HCT116 (cell line): ENCODE data around the gene NDUFAF7. TPM values are rescaled to one million over a fixed set of nuclear protein-coding genes. Genes with fewer than 3 reads are reported as not detected.

Experiments
- ATAC-seq: fragments of 200-7000 bp; cut with Tn5 transposase; 2 replicates; pipeline ENCODE4 v1.9.1; 2020; ENCODE audit warnings: mild to moderate bottlenecking, moderate library complexity
- BruUV-seq: library from RNA; stranded (reverse); fragments of 400-500 nt; replicated peaks from 2 replicates; lab custom pipeline; 2021; lab: Mats Ljungman, UMichigan
- CTCF ChIA-PET: fragments of 300-600 bp; sonication (Branson Sonifier 250); formaldehyde crosslinking; loops from one replicate; lab custom pipeline; 2021; ENCODE audit warnings: antibody characterized with exemption; lab: Charles Lee
- POLR2A ChIA-PET: fragments of 300-600, 350-600 bp; sonication (Branson Sonifier 250); formaldehyde crosslinking; loops from one replicate; lab custom pipeline; 2021; ENCODE audit warnings: antibody characterized with exemption; lab: Charles Lee
- RAD21 ChIA-PET, 2 experiments: fragments of 300-600 bp; sonication (Branson Sonifier 250); formaldehyde crosslinking; loops; one replicate each; lab custom pipeline; 2023; ENCODE audit warnings: low total read pairs in 2 of 2; ENCODE audit not compliant: uncharacterized antibody in 2 of 2, unreplicated experiment in 2 of 2, low non-redundant PET in 1 of 2; lab: Charles Lee
- DNase-seq: peaks from one replicate; pipeline ENCODE4 v3.0.0-alpha.2; 2010; ENCODE audit warnings: low read depth, low spot score
- H2AFZ ChIP-seq: fragments of 200-600 bp; shearing (Covaris generic), sonication (generic); 2 replicates; pipeline ENCODE4 v1.6.1; 2017; ENCODE audit warnings: low read depth, mixed run types, mixed read lengths, antibody characterized with exemption, low read length; ENCODE audit not compliant: poor library complexity, severe bottlenecking
- H3K27ac ChIP-seq: 2 replicates; pipeline ENCODE4 v1.5.1; 2012; ENCODE audit warnings: low read depth, low read length
- H3K27me3 ChIP-seq: fragments of 200-600 bp; sonication (generic); 2 replicates; pipeline ENCODE4 v1.6.1; 2016; ENCODE audit warnings: mixed run types, low read length, mixed read lengths; ENCODE audit not compliant: insufficient read depth
- H3K36me3 ChIP-seq, 2 experiments: fragments of 200-500 bp in 1 of 2; fragments of 200-600 bp in 1 of 2; sonication (Bioruptor generic) in 1 of 2; sonication (generic) in 1 of 2; 2 replicates each; pipeline versions ENCODE4 v1.5.1 to v1.6.1; 2014 to 2016; ENCODE audit warnings: low read length in 2 of 2, inconsistent platforms in 1 of 2, mixed read lengths in 1 of 2, mixed run types in 1 of 2; ENCODE audit not compliant: insufficient read depth in 2 of 2, control insufficient read depth in 1 of 2
- H3K4me1 ChIP-seq, 2 experiments: fragments of 200-600 bp in 1 of 2; sonication (generic) in 1 of 2; 2 replicates each; pipeline versions ENCODE4 v1.5.1 to v1.6.1; 2012 to 2017; ENCODE audit warnings: low read length in 2 of 2, inconsistent platforms in 1 of 2, mild to moderate bottlenecking in 1 of 2, mixed read lengths in 1 of 2, mixed run types in 1 of 2, moderate library complexity in 1 of 2; ENCODE audit not compliant: insufficient read depth in 2 of 2, control insufficient read depth in 1 of 2
- H3K4me2 ChIP-seq: fragments of 200-600 bp; sonication (generic); 2 replicates; pipeline ENCODE4 v1.6.1; 2017; ENCODE audit warnings: mixed run types, low read length, mixed read lengths
- H3K4me3 ChIP-seq, 2 experiments: fragments of 200-600 bp in 1 of 2; sonication (generic) in 1 of 2; replicated peaks in 1 of 2; 2 replicates each; pipeline ENCODE4 v1.5.1; 2011 to 2016; ENCODE audit warnings: low read length in 2 of 2, control low read depth in 1 of 2, low read depth in 1 of 2, mild to moderate bottlenecking in 1 of 2, mixed read lengths in 1 of 2, mixed run types in 1 of 2
- H3K79me2 ChIP-seq: fragments of 200-600 bp; sonication (generic); 2 replicates; pipeline ENCODE4 v1.6.1; 2017; ENCODE audit warnings: mild to moderate bottlenecking, mixed run types, low read length, moderate library complexity, mixed read lengths; ENCODE audit not compliant: insufficient read depth
- H3K9ac ChIP-seq: fragments of 200-600 bp; sonication (generic); 2 replicates; pipeline ENCODE4 v1.6.1; 2016; ENCODE audit warnings: low read length, mixed read lengths
- H3K9me2 ChIP-seq: fragments of 200-600 bp; sonication (generic), shearing (Covaris generic); 2 replicates; pipeline ENCODE4 v1.6.1; 2017; ENCODE audit warnings: mixed run types, mild to moderate bottlenecking, moderate library complexity; ENCODE audit not compliant: insufficient read depth
- H3K9me3 ChIP-seq, 2 experiments: fragments of 200-500 bp in 1 of 2; fragments of 200-600 bp in 1 of 2; sonication (Bioruptor generic) in 1 of 2; sonication (generic) in 1 of 2; 2 replicates each; pipeline ENCODE4 v1.6.1; 2014 to 2017; ENCODE audit warnings: low read length in 2 of 2, mixed read lengths in 2 of 2, inconsistent platforms in 1 of 2, low read depth in 1 of 2, mild to moderate bottlenecking in 1 of 2, mixed run types in 1 of 2, moderate library complexity in 1 of 2; ENCODE audit not compliant: control insufficient read depth in 1 of 2, insufficient read depth in 1 of 2
- H4K20me1 ChIP-seq: fragments of 200-600 bp; sonication (generic), shearing (Covaris generic); 2 replicates; pipeline ENCODE4 v1.6.1; 2017; ENCODE audit warnings: mixed run types, mild to moderate bottlenecking, moderate library complexity; ENCODE audit not compliant: insufficient read depth
- CBX3 ChIP-seq: IDR thresholded peaks from 2 replicates; pipeline ENCODE4 v1.6.1; 2012; ENCODE audit warnings: low read depth
- CEBPB ChIP-seq: IDR thresholded peaks from 2 replicates; pipeline ENCODE4 v1.6.1; 2012; ENCODE audit warnings: low read depth
- EGR1 ChIP-seq: IDR thresholded peaks from 2 replicates; pipeline ENCODE4 v1.6.1; 2012; ENCODE audit warnings: low read depth
- ELF1 ChIP-seq: IDR thresholded peaks from 2 replicates; pipeline ENCODE4 v1.6.1; 2012; ENCODE audit warnings: low read depth, borderline replicate concordance
- FOSL1 ChIP-seq: IDR thresholded peaks from 2 replicates; pipeline ENCODE4 v1.6.1; 2012; ENCODE audit warnings: low read depth
- JUND ChIP-seq: IDR thresholded peaks from 2 replicates; pipeline ENCODE4 v1.6.1; 2012
- POLR2AphosphoS5 ChIP-seq: IDR thresholded peaks from 2 replicates; pipeline ENCODE4 v1.6.1; 2011; ENCODE audit warnings: mild to moderate bottlenecking, low read depth, low read length, moderate library complexity
- SIN3A ChIP-seq: IDR thresholded peaks from 2 replicates; pipeline ENCODE4 v1.6.1; 2012; ENCODE audit warnings: low read depth
- SP1 ChIP-seq: IDR thresholded peaks from 2 replicates; pipeline ENCODE4 v1.6.1; 2012; ENCODE audit warnings: low read depth
- SRF ChIP-seq: IDR thresholded peaks from 2 replicates; pipeline ENCODE4 v1.6.1; 2012; ENCODE audit warnings: low read depth
- TCF7L2 ChIP-seq: IDR thresholded peaks from 2 replicates; pipeline ENCODE4 v1.7.0; 2011; ENCODE audit warnings: borderline replicate concordance, inconsistent platforms; ENCODE audit not compliant: insufficient read depth, insufficient read length; ENCODE audit errors: extremely low read depth
- YY1 ChIP-seq: IDR thresholded peaks from 2 replicates; pipeline ENCODE4 v1.6.1; 2011; ENCODE audit warnings: low read length, low read depth, moderate library complexity, mild to moderate bottlenecking; ENCODE audit not compliant: insufficient replicate concordance; ENCODE audit errors: extremely low read depth
- intact Hi-C: fragments of 100-400 bp; cut with micrococcal nuclease; formaldehyde crosslinking; loops from 2 replicates; pipeline ENCODE4 v1.10.0; 2022
- total RNA-seq: library from RNA; stranded (reverse); gene quantifications from one replicate; pipeline ENCODE4 v1.2.1, GENCODE V29; 2021; ENCODE audit not compliant: unreplicated experiment
- TF ChIP-seq, protein P1 (sequence below): IDR thresholded peaks from 2 replicates; pipeline ENCODE4 v1.6.1; 2012; ENCODE audit warnings: low read depth
- TF ChIP-seq, protein P2 (sequence below): IDR thresholded peaks from 2 replicates; pipeline ENCODE4 v1.6.1; 2012
- TF ChIP-seq, protein P3 (sequence below): IDR thresholded peaks from 2 replicates; pipeline ENCODE4 v1.6.1; 2011; ENCODE audit warnings: mild to moderate bottlenecking, low read length, moderate library complexity; ENCODE audit not compliant: insufficient replicate concordance; ENCODE audit errors: extremely low read depth

NDUFAF7 gene
- total RNA-seq, 1 experiment from 2014 or later, result 21.6 TPM

DNA sequence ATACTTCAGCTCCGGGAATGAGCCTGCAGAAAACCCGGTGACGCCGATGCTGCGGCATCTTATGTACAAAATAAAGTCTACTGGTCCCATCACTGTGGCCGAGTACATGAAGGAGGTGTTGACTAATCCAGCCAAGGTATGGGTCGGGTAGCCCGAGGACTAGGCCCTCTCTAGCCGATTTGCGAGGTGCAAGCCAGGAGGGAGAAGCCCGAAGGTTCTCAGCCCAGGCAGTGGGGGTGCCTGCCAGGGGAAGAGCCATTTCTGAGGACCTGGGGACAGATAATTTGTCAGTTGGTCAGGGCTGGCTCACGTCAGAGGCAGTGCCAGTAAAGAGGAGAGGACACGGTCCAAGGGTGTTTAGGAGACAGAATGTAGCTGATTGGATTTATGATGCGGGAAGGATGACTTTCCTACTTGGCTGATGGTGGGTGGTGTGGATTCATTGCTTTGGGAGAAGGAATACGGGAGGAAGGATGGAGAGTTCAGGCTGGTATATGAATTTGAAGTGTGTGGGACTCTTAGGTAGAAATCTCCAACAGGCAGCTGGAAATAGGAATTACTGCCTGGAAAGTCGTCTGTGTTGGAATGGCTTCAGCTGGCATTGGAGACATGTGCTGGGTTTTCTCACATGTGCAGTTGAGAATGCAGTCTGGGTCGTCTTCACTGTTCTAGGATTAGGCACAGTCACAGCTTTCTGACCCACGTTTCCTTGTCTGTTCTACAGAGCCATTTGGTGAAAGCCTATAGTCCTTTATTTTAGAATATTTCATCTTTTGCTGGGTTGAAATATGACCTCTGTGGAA, 874 bp downstream of the NDUFAF7 start:
- H3K36me3 ChIP-seq, result peaks cover 12 to 15% of the 10 kb centered on the region in 2 experiments; a peak in 3 of 4 replicates
- TF ChIP-seq POLR2AphosphoS5, result no peak
- no peak for TF ChIP-seq SP1
- TF ChIP-seq EGR1, result no peak
- no peak for TF ChIP-seq SRF
- TF ChIP-seq, protein P1, sequence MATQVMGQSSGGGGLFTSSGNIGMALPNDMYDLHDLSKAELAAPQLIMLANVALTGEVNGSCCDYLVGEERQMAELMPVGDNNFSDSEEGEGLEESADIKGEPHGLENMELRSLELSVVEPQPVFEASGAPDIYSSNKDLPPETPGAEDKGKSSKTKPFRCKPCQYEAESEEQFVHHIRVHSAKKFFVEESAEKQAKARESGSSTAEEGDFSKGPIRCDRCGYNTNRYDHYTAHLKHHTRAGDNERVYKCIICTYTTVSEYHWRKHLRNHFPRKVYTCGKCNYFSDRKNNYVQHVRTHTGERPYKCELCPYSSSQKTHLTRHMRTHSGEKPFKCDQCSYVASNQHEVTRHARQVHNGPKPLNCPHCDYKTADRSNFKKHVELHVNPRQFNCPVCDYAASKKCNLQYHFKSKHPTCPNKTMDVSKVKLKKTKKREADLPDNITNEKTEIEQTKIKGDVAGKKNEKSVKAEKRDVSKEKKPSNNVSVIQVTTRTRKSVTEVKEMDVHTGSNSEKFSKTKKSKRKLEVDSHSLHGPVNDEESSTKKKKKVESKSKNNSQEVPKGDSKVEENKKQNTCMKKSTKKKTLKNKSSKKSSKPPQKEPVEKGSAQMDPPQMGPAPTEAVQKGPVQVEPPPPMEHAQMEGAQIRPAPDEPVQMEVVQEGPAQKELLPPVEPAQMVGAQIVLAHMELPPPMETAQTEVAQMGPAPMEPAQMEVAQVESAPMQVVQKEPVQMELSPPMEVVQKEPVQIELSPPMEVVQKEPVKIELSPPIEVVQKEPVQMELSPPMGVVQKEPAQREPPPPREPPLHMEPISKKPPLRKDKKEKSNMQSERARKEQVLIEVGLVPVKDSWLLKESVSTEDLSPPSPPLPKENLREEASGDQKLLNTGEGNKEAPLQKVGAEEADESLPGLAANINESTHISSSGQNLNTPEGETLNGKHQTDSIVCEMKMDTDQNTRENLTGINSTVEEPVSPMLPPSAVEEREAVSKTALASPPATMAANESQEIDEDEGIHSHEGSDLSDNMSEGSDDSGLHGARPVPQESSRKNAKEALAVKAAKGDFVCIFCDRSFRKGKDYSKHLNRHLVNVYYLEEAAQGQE, result no peak
- no peak for TF ChIP-seq YY1
- no peak for TF ChIP-seq TCF7L2
- TF ChIP-seq JUND, result no peak
- TF ChIP-seq CBX3, result no peak
- TF ChIP-seq, protein P2, sequence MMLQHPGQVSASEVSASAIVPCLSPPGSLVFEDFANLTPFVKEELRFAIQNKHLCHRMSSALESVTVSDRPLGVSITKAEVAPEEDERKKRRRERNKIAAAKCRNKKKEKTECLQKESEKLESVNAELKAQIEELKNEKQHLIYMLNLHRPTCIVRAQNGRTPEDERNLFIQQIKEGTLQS, result no peak
- no peak for TF ChIP-seq ELF1
- no peak for TF ChIP-seq SIN3A
- TF ChIP-seq, protein P3, sequence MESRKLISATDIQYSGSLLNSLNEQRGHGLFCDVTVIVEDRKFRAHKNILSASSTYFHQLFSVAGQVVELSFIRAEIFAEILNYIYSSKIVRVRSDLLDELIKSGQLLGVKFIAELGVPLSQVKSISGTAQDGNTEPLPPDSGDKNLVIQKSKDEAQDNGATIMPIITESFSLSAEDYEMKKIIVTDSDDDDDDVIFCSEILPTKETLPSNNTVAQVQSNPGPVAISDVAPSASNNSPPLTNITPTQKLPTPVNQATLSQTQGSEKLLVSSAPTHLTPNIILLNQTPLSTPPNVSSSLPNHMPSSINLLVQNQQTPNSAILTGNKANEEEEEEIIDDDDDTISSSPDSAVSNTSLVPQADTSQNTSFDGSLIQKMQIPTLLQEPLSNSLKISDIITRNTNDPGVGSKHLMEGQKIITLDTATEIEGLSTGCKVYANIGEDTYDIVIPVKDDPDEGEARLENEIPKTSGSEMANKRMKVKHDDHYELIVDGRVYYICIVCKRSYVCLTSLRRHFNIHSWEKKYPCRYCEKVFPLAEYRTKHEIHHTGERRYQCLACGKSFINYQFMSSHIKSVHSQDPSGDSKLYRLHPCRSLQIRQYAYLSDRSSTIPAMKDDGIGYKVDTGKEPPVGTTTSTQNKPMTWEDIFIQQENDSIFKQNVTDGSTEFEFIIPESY, result no peak
- TF ChIP-seq FOSL1, result no peak
- no peak for TF ChIP-seq CEBPB
- H3K9me2 ChIP-seq, result no peaks in the 10 kb centered on the region
- no peak for DNase-seq
- H3K4me3 ChIP-seq, result peak overlapping the region; percentile 93 to 95
- peaks cover 82% of the 10 kb centered on the region for H3K79me2 ChIP-seq
- H3K27ac ChIP-seq, result peak overlapping the region; percentile 57
- intact Hi-C loops, result no loop called here
- H3K27me3 ChIP-seq, result no peaks in the 10 kb centered on the region
- peak overlapping the region; percentile 27 for H2AFZ ChIP-seq
- ATAC-seq, result peak; percentile 24
- TSS peak; percentile 74 for BruUV-seq
- RAD21 ChIA-PET, result interaction anchor here in 1 of 2 experiments (0.6 kb wide), 1 partner anchor 229 kb away, joined by 3 read pairs; no protein-coding TSS in a partner anchor
- peaks cover 10% of the 10 kb centered on the region; the same call in 1 of the 2 replicates for H4K20me1 ChIP-seq
- CTCF ChIA-PET, result interaction anchor here (1.2 kb wide), 1 partner anchor 164 kb away, joined by 3 read pairs; no protein-coding TSS in a partner anchor
- H3K9ac ChIP-seq, result peak overlapping the region; percentile 95
- H3K4me2 ChIP-seq, result peak overlapping the region; percentile 92
- no peaks in the 10 kb centered on the region for H3K9me3 ChIP-seq
- peaks cover 14 to 23% of the 10 kb centered on the region in 2 experiments for H3K4me1 ChIP-seq
- POLR2A ChIA-PET, result interaction anchor here (1.0 kb wide), 1 partner anchor 21 kb away, joined by 4 read pairs; no protein-coding TSS in a partner anchor
